GM19463 (cell line): ENCODE measurements around the gene DNASE1.

Source experiments
- ATAC-seq: cut with Tn5 transposase; IDR thresholded peaks from one replicate; pipeline ENCODE4 v1.9.1; 2021; ENCODE audit warnings: mild to moderate bottlenecking, moderate library complexity; ENCODE audit not compliant: unreplicated experiment

Gene DNASE1

GRCh38 chr16:3694051-3694450, 39.6 kb downstream of the DNASE1 start:
- ATAC-seq = no peak

- ATAC-seq = no peak
Measured at GRCh38 chr16:3695610-3696369, 41.3 kb downstream of the DNASE1 start.

GRCh38 chr16:3696425-3697218, 42.1 kb downstream of the DNASE1 start:
- no peak for ATAC-seq

- no peak for ATAC-seq
Measured at GRCh38 chr16:3698941-3699340, 44.5 kb downstream of the DNASE1 start.

- no peak for ATAC-seq
Measured at GRCh38 chr16:3701531-3701930, 47.0 kb downstream of the DNASE1 start.

- no peak for ATAC-seq
Measured at GRCh38 chr16:3702082-3702481, 47.6 kb downstream of the DNASE1 start.

GRCh38 chr16:3706253-3707012, 51.9 kb downstream of the DNASE1 start:
- no peak for ATAC-seq
